KBM-7 (cell line): Measurements from ENCODE around the gene B4GALT6.

Source experiments
- DNase-seq: peaks from one replicate; pipeline ENCODE4 v3.0.0-alpha.2; 2015
- in situ Hi-C: fragments of 300-500 bp; cut with MboI; formaldehyde crosslinking; loops from 2 replicates; pipeline ENCODE4 v1.14.3; 2020; ENCODE audit warnings: low sequenced_read_pairs, low pct_unique_long_range_greater_than_20kb, mixed read lengths

The B4GALT6 gene

GRCh38 chr18:31646332-31647126 is 37.9 kb downstream of the B4GALT6 start:
- DNase-seq = no peak
- in situ Hi-C loops = no loop called here

GRCh38 chr18:31645411-31645810 is 39.0 kb downstream of the B4GALT6 start:
- in situ Hi-C loops = no loop called here
- no peak for DNase-seq

GRCh38 chr18:31643003-31643402 is 41.4 kb downstream of the B4GALT6 start:
- DNase-seq = no peak

GRCh38 chr18:31637445-31637844 is 46.9 kb downstream of the B4GALT6 start:
- no peak for DNase-seq
- in situ Hi-C loops = no loop called here

More at GRCh38 chr18:31643003-31643402, 41.4 kb downstream of the B4GALT6 start:
- in situ Hi-C loops = no loop called here

- no peak for DNase-seq
- in situ Hi-C loops = no loop called here
These were observed 48.0 kb downstream of the B4GALT6 start for GRCh38 chr18:31636387-31636786.

- in situ Hi-C loops = no loop called here
- DNase-seq = no peak
These were observed 50.1 kb downstream of the B4GALT6 start for GRCh38 chr18:31634331-31634713.

- in situ Hi-C loops = no loop called here
- DNase-seq = peak; percentile 21
These were observed 50.7 kb downstream of the B4GALT6 start for GRCh38 chr18:31633392-31634330.

GRCh38 chr18:31632356-31632755 is 52.0 kb downstream of the B4GALT6 start:
- in situ Hi-C loops = no loop called here
- no peak for DNase-seq

GRCh38 chr18:31631526-31631925 is 52.9 kb downstream of the B4GALT6 start:
- no peak for DNase-seq
- in situ Hi-C loops = no loop called here

- DNase-seq = no peak
- in situ Hi-C loops = no loop called here
These were observed 53.8 kb downstream of the B4GALT6 start for GRCh38 chr18:31630549-31630948.

- no peak for DNase-seq
- in situ Hi-C loops = no loop called here
These were observed 58.0 kb downstream of the B4GALT6 start for GRCh38 chr18:31626409-31626808.

GRCh38 chr18:31624892-31625640 is 59.3 kb downstream of the B4GALT6 start:
- in situ Hi-C loops = no loop called here
- DNase-seq = no peak

GRCh38 chr18:31619291-31619690 is 65.1 kb downstream of the B4GALT6 start:
- in situ Hi-C loops = no loop called here
- no peak for DNase-seq

- in situ Hi-C loops = no loop called here
- no peak for DNase-seq
These were observed 65.6 kb downstream of the B4GALT6 start for GRCh38 chr18:31618801-31619200.

- in situ Hi-C loops = no loop called here
These were observed 67.2 kb downstream of the B4GALT6 start for GRCh38 chr18:31617031-31617717.

GRCh38 chr18:31616586-31616985 is 67.8 kb downstream of the B4GALT6 start:
- DNase-seq = no peak
- in situ Hi-C loops = no loop called here

More at GRCh38 chr18:31617031-31617717, 67.2 kb downstream of the B4GALT6 start:
- DNase-seq = no peak

- in situ Hi-C loops = no loop called here
- no peak for DNase-seq
These were observed 70.3 kb downstream of the B4GALT6 start for GRCh38 chr18:31614044-31614443.

- in situ Hi-C loops = no loop called here
- no peak for DNase-seq
These were observed 72.3 kb downstream of the B4GALT6 start for GRCh38 chr18:31612124-31612523.

- in situ Hi-C loops = no loop called here
- no peak for DNase-seq
These were observed 72.9 kb downstream of the B4GALT6 start for GRCh38 chr18:31611511-31611910.
